NAMALWA (cell line): ENCODE measurements around the gene COLEC11.
"Not testable (repeated sequence)": the region's sequence is repeated elsewhere in the genome, so short reads cannot be mapped to it uniquely, and the experiment has no call there.

Experiments
- DNase-seq: peaks from one replicate; pipeline ENCODE4 v3.0.0-alpha.2; 2015; ENCODE audit warnings: low spot score

The COLEC11 gene

DNA sequence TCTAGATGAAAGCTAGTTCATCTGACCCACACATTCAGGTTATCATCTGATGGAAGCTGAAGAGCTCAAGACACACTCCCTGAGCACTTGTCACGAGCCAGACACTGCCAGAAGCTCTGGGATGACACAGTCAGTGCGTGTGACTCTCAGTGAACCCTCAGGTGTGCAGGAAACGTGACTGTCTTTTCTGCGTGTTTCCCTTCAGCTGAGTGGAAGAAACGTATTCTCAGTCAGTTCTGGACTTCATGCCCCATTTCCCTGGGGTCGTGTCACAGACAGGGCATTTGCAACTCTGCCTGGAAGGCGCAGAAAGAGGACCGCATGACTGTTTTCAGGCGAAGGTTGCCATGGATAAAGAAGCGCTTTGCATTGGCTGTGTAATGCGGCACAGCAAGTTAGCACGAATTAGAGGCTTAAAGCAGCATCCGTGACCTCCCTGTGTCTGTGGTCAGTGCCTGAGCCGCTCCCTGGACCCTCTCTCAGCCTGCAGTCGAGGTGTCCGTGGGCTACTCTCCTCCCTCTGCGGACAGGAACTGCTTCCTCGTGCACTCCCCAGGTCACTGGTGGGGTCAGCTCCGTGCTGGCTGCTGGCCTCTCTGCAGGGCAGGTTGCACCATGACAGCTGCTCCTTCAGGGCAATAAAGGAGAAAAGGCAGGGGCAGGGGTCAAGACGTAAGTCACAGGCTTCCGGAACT lies 59.8 kb downstream of the COLEC11 start:
- no peak for DNase-seq

DNA sequence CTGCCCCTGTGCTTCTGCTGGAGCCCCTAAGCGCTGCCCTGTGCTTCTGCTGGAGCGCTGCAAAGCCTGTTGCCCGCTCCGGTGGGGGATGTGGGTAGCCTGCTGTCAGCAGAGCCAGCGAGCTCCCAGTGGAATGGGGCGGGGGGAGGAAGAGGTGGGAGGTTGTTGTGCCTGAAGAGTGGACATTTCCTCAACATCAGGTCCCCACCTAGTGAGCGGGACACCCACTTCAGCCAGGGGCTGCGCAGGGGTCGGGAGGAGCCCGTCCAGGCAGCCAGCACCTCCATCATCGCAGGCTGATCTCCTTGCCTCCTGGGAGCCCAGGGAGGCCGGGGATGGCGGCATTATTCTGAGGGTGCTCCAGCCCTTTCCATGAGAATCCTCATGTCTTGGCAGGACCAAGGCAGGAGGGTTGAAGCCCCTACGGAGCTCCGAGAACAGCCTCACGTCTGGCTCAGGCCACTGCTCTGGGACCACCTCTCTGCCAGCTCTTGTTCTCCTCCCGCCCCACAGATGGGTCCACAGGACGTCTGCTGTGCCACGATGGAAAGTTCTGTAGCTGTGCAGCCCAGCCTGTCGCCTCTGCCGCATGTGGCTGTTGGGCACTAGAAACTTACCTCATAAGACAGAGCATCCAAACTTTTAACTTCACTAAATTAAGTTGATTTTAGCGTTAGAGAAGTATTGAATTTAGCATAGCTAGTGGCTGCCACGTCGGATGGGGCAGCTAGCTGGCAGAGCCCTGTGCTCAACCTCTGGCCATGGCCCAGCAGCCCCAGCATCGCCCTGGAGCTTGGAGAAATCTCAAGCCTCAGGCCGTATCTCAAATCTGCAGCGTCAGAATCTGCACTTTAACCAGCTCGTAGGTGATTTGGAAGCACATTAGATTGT lies 61.2 kb downstream of the COLEC11 start:
- DNase-seq: no peak

DNA sequence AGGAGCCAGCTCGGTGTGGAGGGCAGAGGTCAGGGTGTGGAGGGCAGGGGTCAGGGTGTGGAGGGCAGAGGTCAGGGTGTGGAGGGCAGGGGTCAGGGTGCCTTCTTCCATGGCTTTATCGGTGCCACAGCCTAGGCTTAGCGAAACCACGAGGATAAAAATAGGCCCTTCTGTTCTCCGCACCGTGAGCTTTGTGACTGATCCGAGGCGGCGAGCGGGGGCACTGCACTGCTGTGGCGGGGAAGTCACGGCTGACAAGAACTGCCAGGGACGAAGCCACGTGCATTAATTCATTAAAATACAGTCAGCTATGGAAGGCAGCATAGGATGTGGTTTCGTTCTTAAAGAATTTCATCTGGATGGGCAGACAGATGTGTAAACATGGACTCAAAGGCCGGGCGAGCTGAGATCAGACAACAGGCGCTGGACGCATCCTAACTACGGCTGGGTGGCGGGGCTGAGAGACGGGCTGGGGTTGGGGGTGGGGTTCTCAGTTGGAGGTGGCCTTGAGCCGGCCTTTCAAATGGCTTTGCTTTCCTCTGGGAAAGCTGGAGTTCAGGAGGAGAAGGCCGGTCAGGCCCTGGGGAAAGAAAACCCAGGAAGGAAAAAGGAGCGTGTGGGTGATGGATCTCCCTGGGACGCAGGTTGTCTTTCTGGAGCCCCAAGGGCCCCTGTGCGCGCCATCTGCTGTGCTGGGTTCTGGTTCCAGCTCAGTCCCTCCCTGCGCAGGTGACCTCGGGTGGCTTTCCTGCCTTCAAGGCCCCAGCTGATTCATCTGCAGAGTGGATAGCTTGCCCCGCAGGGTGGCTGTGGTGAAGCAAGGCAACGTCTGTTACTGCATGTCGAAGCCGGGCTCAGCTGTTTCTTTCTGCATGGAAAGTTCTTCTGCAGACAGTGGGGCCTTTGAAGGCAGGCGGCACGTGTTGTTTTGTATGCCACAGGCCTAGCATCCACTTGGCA lies 62.1 kb downstream of the COLEC11 start:
- no peak for DNase-seq

DNA sequence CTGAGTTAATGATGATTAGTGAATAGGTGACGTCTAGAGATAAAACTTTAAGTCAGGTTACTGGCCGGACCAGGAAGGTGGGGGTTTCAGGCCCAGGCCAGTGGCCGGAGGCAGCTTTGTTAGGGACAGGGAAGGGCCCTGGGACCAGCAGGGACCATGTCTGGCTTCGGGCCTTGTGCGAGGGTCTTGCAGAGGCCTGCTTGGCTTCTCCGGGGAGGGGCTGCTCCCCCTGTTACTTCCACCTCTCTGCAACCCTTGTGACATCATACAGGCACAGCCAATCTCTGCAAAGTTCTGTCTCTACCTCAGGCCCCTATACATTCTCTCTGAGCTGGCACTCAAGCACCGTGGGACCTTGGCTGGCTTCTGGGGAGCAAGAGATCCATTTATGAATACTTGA lies 63.0 kb downstream of the COLEC11 start, which contains the start of gene ALLC:
ALLC (plus strand) TSS at position 320 of the 400 bp plus-strand sequence. CDS start 12,958 bp downstream, outside the sequence.
- no peak for DNase-seq

DNA sequence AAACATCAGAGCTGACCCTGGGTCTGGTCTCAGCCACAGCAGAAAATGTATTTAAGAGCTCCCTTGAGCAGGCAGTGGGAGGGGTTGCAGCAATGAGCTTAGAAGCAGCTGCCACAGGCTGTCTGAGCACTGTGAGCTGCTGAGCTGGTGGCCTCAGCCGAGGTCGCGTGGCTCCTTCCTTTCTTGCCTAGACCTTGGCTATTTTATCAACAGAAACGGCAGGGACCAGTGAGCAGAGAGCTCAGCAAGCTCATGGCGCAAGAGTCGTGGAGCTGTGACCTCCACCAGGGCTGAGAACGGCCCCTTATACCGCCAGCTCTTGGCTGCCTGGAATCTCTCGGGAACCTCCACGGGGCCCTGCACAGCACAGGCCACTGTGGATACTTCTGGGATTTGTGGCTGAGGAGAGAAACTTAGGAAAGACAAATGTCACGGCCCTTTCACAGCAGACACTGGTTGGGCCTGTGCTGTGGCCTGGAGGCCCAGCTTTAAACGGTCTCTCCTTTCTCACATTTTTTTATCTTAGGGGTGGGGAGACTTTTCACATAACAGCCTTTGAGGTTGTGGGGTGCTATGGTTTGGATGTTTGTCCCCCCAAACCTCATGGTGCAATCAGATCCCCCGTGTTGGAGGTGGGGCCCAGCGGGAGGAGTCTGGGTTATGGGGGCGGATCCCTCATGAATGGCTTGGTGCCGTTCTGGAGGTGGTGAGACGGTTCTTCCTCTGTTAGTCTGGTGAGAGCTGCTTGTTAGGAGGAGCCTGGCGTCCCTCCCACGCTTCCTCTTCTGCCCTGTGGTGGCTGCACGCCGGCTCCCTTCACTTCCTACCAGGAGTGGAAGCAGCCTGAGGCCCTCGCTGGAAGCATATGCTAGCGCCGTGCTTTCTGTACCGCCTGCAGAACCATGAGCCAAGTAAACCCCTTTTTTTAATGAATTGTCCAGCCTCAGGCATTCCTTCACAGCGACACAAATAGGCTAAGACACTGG lies 64.8 kb downstream of the COLEC11 start:
- DNase-seq: no peak

DNA sequence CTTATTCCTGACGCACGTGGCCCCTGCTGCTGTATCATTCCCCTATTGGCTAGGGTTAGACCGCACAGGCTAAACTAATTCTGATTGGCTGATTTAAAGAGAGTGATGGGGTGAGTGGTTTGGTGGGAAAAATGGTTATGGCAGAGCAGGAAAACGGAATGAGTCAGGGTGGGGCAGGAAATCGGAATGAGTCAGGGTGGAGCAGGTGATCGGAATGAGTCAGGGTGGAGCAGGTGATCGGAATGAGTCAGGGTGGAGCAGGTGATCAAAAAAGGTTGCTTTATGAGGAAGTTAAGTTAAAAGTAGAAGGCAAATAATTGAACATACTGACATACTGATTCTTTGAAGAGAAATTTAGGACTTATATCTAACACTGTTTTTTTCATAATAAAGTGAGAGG lies 65.7 kb downstream of the COLEC11 start:
- not testable (repeated sequence) for DNase-seq

DNA sequence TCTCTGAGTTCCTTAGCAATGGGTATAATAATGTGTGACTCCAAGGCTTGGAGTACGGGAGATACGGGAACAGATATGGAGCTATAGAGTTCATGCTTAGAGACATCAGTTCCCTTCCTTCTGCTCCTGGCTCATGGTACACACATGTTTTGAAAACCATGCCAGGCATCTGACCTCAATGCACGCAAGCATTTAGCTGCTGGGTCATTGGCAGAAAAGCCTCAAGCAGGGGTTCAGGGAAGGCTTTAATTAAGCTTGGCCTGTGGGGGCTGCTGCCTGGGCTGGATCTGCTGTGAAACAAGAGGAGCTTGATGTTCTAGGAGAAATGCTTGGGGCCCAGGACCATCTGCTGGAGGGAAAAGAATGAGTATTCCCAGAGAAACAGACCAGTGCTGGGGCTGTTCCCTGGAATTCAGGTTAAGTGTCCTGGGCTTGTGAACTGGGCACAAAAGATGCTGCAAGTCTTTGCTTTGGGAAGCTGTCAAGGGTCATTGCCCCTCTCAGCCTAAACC lies 66.3 kb downstream of the COLEC11 start:
- no peak for DNase-seq

DNA sequence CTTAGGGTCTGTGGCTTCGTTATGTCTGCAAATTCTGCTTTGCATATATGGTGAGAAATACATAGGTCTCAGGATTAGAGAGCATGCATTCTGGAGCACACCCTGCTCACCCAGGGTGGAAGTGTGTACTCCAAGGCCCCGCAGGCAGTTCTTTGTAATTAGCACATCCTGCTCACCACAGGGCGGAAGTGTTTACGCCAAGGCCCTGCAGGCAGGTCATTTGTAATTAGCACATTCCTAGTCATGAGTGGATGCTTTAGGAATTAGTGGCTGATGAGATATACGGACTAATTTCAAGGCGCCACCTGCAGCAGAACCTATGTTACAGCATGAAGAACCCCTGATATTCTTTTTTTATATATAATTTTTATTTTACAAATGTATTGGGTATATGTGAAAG lies 67.3 kb downstream of the COLEC11 start:
- no peak for DNase-seq

DNA sequence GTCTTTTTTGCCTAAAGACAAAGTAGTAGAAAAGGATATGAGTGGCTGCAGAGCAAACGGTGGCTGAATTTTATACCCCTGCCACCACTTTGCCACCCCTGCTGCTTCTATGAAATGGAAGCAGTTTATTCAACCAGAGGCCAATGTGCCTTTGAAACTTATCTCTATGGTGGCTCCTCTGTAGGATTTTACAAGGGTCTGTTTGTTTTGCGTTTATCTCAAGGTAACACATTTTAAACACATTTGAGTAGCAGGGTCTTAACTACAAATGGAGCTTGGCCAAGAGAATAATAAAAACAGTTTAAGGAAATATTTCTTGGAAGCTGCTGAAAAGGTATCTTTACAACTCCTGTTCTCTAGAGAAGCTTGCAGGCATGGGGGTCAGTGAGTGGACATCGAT lies 69.2 kb downstream of the COLEC11 start:
- no peak for DNase-seq

DNA sequence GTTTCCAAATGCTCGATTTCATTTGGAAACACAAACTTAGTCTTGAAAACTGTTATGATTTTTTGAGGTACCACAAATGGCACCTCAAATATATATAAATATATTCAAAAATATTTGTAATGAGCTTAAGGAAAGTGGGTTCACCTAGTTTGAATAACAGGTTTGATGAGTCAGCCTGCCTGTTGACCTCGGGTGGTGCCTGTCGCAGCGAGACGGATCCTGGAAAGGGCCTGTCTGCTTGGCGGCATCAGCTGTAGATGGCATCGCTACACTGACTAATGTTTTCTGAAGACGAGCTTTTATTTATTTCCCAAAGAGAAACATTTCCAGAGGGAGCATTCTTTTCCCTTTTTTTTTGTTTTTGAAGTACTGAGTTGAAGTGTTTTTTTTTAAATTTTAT lies 70.0 kb downstream of the COLEC11 start:
- no peak for DNase-seq

DNA sequence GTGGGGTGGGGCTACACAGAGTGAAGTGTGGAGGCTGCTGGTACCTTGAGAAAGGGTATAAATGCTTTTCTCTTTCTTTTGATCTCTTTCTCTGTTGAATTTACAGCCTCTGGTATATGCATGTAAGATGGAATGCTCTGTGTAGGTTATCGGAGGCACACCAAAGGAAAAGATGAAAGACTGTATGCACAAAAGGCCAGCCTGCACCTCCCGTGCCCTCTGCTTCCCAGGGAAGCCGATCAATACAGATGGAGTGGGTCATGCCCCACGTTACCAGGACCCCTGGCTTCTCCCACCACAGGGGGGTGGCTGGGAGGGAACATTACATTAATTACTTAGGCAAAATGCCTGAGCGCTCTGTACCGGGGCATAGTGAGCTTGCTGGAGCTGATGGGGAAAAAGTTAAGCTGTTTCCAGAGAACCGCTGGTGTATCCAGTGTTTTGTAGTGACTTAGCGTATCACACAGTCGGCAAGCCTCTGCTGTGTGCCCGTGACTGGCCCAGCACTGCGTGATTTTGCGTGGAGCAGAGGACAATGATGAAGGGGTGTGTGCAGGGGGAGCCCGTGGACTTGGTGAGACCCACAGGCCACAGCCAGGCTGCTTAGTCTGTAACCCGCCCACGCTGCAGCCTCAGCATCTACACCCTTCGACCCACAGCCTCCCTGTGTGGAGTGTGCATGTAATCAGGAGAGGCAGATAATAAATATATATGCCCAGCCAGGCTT lies 71.1 kb downstream of the COLEC11 start:
- no peak for DNase-seq

DNA sequence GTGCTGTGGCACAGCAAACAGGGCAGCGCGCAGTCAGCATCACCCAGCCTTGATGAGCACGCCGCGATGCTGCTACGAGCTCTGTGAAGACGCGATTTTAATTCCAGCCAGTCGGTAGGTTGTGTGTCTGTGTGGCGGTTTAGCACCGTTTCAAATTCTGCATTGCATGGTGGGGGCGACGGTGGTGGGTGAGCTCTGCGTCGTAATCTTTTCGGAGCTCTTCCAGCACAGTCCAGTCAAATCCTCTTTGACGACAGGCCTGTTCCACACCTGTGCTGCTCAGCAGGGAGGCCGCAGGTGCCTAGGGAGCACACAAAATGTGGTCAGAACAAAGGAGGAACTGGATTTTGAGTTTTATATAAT lies 71.7 kb downstream of the COLEC11 start:
- DNase-seq: no peak

DNA sequence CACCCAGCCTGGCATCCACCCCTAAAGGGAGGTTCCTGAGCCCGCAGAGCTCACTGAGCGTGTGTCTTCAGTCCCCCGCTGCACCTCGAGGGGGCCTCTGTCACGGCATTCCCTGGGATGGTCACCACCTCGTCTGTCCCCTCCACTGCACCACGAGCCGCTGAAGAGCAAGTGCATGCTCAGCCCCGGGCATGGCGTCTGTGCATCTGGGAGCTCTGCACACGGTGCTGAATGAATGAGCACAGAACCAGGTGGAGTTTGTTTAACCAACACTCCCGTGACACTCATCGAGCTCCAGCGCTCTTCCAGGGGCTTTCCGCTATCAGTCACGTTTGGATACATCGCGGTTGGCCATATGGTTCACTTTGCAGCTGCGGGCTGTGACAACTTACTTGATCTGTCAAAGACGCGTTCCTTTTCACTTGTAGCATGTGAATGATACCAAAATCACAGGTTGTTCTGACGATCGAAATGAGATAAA lies 72.3 kb downstream of the COLEC11 start:
- no peak for DNase-seq

DNA sequence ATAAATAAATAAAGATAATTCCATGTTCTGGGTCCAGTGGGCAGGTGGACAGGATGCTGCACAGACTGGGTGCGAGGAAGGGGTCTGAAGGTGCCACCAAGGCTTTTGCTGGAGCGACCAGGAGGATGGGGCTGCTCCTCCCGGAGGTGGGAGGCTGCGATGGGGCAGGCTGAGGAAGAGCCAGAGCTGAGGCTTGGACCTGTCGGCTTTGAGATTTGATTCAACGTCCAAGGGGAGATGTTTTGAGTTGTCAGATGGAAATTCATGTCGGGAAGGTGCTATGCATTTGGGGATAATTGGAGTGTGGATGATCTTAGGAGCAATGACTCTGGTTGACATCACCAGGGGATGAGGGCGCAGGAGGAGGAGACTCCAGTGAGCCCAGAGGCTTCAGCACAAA lies 74.7 kb downstream of the COLEC11 start:
- DNase-seq: no peak

DNA sequence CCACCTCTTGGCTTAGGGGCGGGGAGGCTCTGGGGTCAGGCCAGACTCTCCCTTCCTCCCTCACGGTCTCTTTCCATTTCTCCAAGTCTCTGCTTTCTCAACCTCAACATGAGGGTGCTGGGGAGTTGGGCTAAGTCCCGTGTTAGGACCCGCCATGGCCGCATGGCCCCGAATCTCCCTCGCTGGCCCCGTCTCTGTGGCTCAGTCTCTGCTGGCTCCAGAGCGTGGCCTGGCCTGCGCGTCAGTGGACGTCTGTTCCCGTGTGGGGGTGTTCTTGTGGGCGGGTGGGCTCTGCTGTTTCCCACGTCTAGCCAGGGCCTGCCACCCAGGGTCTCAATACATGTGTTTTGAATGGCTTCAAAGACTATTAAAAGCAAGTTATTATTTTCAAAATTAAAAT lies 75.5 kb downstream of the COLEC11 start:
- DNase-seq: no peak

DNA sequence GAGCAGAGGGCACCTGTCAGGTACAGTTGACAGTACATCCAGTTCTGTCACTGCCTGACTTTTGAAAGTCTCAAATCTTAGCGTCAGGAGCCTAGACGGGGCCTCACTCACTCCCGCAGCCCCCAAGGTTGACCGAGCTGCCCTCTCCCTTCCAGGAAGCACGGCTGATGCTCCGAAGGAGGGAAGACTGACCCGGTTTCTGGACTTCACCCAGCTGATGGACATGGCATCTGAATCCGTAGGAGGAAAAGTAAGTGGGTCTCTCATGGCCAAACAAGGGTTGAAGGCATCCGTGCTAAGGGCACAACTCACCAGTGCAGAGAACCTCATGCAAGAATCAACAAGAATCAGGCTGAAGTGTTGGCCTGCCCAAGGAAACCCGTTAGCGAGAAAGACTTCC lies 76.0 kb downstream of the COLEC11 start:
- DNase-seq: no peak

DNA sequence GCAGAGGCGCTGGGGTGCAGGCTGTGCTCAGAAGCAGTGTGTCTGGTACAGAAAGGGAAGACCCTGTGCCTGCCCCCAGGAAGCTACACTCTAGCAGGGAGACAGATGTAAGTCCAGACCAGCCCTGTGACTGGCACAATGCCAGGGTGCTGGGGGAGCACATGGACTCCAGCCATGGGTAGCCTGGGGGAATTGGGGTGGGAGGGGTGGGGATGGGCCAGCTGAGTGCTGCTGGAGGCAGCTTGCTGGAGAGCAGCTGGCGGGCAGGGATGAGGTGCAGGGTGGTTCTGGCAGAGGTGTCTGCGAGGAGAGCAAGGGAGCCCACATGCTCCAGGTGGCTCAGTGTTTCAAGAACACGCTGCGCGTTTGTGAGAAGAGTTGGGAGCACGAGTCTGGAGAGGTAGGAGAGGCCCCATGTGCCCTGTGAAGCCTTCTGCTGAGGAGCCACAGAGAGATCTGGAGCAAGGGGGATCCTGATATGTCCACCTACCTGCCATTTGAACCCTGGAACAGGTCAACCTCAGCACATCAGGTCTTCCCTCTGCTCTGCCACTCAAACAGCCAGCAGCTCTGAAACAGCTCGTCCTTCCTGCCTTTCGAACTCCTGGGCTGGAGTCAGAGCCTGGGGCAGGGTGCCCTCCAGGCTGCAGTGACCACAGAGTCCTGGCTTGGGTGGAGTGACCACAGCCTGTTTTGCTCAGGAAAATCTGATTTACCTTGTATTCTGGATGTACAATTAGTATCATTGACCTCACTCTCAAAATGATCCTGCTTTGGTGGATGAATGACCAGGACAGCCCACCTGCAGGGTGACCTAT lies 78.2 kb downstream of the COLEC11 start:
- DNase-seq: no peak

DNA sequence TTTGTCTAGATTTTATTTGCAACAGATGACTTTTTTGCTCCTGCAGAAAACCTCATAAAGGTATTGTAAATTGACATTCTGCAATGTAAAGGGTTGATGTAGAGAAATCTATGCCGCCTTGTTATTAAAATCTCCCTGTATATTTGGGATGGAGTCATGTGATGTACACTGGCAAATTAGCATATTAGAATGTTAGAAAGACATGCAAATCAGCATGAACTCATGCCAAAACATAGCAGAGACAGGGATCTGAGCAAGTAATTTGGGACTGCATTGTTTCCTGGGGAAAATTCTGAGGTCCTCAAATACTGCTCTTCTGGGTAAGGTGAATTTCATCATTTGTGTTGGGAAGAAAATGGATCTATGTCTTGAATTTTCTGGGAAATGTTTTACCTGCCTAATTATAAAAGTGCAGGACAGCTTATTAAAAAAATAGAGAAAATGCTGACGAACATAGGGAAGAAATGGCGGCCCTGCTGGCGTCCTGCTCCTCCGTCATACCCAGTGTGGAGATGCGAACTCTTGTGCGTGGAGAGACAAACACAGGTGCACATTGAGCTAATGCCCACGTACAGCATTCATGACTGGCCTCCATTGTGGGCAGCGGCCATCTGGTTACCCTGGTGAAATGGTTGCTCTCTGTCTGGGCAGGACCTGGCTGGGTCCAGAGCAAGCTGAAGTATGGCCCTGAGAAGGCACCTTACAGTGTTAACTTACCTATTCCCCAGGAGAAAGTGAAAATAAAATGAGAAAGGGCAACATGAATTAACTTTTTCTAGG lies 79.3 kb downstream of the COLEC11 start:
- no peak for DNase-seq
